ENCODE data around the gene ALPK3.
"Not testable (repeated sequence)": the region's sequence is repeated elsewhere in the genome, so short reads cannot be mapped to it uniquely, and the experiment has no call there.

Gene ALPK3

DNA sequence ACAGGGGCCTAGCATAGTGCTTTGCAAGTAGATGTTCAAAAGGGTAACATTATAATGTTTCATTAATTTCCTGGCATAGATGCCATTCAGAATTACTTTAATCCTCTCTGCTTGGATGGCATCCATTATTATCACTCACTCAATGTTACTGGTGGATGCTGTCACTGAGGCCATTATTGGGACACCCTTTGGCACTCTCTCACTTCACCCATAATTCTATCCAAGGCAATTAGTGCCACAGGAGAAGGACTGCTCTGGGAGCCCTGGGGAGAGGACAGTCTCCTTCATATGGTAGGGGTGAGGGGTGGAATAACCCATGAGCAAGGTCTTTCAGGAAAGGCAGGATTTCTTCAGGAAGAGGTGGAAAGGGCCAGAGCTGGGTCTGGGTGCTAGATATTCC is 38.6 kb downstream of the ALPK3 start:
- DNase-seq, result no peak

DNA sequence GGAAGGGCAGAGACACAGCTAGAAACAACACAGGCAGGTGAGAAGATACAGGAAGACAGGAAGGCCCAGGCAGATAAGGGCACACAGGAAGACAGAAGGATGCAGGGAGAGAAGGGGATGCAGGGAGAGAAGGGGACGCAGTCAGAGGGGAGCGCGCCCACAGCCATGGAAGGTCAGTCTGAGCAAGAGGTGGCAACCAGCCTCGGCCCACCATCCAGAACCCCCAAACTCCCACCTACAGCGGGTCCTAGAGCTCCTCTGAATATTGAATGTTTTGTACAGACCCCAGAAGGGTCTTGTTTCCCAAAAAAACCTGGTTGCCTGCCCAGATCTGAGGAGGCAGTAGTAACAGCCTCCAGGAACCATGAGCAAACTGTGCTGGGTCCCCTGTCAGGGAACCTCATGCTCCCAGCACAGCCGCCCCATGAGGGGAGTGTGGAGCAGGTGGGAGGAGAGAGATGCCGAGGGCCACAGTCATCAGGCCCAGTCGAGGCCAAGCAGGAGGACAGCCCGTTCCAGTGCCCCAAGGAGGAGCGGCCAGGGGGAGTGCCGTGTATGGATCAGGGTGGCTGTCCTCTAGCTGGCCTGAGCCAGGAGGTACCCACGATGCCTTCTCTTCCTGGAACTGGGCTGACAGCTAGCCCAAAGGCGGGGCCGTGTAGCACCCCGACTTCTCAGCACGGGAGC is 39.7 kb downstream of the ALPK3 start:
- no peak for DNase-seq

DNA sequence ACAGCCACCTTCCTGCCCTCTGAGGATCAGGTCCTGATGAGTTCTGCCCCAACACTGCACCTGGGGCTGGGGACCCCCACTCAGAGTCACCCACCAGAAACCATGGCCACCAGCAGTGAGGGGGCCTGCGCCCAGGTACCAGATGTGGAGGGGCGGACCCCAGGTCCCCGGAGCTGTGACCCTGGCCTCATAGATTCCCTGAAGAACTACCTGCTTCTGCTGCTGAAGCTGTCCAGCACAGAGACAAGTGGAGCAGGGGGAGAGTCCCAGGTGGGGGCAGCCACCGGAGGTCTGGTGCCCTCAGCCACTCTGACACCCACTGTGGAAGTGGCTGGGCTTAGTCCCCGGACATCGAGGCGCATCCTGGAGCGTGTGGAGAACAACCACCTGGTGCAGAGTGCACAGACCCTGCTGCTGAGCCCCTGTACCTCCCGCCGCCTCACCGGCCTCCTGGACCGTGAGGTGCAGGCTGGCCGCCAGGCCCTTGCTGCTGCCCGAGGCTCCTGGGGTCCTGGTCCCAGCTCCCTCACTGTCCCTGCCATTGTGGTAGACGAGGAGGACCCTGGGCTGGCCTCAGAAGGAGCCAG is 40.4 kb downstream of the ALPK3 start:
- DNase-seq, result no peak

DNA sequence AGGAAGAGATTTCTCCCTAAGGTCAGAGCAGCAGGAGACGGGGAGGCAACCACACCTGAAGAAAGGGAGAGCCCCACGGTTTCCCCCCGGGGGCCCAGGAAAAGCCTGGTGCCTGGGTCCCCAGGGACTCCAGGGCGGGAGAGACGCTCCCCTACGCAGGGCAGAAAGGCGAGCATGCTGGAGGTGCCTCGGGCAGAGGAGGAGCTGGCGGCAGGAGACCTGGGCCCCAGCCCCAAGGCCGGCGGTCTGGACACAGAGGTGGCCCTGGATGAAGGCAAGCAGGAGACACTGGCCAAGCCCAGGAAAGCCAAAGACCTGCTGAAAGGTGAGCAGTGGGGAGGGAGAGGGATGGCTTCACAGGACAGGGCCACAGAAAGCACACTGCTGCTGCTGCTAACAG is 41.1 kb downstream of the ALPK3 start:
- DNase-seq, result no peak

DNA sequence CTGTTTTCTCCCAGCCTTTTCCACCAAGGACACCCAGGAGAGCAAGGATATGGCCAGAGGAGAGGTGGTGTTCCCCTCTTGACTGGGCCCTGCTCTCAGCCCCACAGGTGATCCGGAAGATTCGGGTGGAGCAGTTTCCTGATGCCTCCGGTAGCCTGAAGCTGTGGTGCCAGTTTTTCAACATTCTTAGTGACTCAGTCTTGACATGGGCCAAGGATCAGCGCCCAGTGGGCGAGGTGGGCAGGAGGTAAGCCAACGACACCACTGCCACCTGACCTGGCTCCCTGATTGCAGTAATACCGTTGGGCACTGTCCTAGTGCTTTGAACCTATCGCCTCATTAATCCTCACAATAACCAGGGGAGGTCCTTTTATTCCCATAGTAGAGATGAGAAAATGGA is 42.0 kb downstream of the ALPK3 start:
- DNase-seq, result no peak

DNA sequence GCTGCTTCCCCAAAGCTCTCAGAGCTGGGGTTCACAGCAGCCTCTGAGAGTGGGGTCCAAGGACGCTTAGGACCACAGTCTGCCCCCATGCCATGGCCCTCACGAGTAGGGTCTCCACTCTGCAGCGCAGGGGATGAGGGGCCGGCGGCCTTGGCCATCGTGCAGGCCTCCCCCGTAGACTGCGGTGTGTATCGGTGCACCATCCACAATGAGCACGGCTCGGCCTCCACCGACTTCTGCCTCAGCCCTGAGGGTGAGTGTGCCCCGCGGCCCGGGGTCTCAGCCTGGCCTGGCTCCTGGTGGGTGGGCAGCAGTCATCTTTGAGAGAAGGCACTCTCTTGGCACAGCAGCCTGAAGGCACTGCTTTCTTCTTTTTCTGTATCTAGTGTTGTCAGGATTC is 42.5 kb downstream of the ALPK3 start:
- DNase-seq, result no peak

DNA sequence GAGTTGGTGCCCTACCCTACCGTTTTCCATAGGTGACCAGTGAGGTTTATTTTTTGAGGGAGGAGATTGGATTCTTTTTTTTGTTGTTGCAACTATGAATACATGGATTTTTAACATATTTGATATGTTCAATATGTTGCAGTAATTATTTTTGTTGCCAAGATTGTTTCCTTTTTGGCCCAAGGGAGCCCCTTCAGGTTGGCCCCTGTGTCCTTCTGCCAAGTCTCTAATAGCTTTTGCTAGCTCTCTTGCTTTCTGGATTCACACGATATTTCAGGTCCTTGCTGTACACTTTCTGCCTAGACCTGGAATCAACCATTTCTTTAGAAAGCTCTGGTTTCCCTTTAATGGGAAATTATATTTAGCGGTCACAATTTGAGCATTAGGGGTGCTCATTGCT is 44.6 kb downstream of the ALPK3 start:
- DNase-seq, result no peak

DNA sequence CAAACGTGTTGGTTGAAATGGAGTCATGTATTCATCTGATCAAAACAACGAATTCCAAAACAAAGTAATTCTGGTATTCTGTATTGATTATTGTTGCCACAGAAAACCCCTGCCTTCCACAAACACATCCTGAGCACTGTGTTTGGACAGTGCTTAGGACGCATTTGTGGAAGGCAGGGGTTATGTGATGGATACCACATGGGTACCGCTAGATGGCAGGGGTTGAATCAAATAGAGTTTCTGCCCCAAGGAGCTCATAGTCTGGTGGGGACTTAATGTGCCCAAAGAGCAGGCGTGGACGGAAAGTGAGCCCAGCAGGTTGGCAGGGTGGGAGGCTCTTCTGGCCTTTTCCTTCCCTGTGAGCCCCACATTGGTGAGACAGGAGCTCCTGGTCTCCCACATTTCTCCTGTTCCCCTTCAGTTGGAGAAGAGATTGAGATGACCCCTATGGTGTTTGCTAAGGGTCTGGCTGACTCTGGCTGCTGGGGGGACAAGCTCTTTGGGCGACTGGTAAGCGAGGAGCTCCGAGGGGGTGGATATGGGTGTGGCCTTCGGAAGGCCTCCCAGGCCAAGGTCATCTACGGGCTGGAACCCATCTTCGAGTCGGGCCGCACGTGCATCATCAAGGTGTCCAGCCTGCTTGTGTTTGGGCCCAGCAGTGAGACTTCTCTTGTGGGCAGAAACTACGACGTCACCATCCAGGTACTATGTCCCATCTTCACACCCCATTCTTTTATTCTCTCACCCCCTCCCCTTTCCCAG is 45.2 kb downstream of the ALPK3 start:
- no peak for DNase-seq

DNA sequence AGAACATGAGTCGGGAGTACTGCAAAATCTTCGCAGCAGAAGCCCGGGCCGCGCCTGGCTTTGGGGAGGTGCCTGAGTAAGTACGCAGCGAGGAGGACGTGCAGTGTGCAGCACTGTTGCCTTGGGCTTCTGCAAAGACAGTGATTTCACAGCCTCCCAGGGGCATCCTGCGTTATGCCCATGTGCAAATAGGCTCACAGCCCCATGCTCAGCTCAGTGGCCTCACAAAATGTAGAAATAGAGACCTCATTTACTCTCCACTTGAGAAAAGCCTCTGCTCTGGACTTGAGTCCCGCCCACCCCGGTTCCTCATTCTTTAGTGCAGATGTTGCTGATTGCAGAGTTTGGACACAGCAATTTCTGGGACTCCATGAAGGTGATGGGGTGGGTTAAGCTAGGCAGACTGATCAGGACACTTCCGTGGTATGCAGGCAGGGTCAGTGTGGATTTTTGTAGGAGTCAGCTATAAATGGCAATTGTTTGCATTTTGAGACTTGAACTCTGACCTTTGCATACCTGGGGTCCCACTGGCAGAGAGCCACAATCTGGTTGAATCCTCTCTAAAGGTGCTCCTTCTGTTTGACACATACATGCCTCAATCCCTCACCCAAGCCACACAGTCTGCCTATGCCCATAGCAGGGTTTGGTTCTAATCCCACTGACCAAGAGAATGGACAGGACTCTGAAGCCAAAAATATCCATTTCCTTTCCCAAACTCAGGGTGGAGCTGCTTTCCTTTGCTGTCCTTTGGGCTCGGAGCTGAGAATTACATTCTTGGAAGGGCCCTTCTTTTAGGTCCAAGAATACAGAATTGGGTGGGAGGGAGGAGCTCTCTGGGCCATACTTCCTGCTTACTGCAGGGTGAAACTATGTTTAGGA is 46.6 kb downstream of the ALPK3 start:
- no peak for DNase-seq

DNA sequence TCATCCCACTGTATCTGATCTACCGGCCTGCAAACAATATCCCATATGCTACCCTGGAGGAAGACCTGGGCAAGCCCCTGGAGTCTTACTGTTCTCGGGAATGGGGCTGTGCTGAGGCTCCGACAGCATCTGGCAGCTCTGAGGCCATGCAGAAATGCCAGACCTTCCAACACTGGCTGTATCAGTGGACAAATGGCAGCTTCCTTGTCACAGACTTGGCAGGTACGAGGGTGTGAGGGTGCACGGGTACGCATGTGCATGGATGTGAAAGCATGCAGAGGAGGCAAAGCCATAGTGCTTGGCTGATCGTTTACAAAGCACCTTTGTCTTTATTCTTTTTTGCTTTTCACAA is 47.3 kb downstream of the ALPK3 start:
- DNase-seq, result no peak

DNA sequence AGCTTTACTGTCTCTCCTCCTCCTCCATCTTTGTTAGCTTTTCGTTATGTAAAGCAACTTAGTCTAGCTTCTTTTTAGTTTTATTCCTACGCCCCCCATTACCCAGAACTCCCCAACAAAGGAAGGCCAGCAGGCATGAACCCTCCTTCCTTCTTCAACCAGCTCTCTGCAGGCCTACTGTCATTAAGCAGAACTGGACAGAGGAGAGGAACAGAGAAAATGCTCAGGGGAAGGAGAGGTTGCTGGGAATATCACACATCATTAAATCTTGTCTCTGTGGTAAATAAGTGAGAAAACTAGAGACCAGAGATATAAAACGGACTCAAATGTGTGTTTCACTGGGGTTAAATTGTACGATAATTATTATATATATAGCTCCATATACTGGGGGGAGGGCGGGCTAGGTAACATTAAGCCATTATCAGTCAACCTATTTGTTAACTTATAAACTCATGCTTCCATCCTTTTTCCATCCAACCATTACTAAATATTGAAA is 48.0 kb downstream of the ALPK3 start:
- no peak for DNase-seq

DNA sequence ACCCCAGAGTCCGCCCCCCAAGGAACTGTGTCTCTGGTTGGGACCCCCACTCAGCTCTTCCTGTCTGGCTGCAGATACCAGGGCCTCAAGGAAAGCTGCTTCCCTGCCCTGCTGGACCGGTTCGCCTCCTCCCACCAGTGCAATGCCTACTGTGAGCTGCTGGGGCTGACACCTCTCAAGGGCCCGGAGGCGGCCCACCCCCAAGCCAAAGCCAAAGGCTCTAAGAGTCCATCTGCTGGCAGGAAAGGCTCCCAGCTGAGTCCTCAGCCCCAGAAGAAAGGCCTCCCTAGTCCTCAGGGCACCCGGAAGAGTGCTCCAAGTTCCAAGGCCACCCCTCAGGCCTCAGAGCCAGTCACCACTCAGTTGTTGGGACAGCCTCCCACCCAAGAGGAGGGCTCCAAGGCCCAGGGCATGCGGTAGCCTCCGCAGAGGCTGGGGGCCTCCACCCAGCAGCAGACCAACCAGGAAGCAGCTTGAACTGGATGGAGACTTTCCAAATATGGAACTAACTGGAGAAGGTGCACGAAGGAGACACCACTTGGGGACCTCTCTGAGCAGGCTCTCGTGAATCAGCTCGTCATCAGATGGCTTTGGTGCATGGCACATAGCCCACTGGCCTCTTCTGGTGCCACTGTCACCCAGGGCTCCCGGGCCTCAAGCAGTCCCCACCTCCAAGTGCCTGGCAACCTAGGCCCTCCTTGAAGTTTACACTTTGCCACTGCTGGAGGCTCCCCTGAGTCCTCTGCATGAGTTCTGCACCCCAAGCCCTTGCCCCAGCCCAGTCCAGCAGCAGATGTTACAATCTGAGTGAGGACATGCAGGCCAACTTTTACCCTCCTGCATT is 51.1 kb downstream of the ALPK3 start:
- no peak for DNase-seq

DNA sequence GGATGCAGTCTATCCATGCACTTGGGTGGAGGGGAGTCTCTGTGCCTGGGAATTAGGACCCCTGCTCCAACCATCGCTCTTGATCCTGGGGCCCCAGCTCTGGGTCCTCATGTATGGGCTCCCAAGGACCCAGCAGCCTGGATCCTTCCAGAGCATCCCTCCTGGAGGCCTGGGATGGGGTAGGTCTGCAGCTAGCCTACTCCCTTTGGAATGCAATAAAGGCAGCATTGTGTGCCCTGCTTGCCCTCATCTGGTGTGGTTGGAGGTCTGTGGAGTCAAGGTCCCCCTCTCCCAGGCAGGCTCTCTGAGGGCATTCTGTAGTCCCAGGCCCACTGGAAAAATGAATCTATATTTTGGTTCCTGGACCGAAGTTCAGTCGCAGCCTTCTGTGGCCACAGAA is 52.4 kb downstream of the ALPK3 start:
- DNase-seq, result no peak

DNA sequence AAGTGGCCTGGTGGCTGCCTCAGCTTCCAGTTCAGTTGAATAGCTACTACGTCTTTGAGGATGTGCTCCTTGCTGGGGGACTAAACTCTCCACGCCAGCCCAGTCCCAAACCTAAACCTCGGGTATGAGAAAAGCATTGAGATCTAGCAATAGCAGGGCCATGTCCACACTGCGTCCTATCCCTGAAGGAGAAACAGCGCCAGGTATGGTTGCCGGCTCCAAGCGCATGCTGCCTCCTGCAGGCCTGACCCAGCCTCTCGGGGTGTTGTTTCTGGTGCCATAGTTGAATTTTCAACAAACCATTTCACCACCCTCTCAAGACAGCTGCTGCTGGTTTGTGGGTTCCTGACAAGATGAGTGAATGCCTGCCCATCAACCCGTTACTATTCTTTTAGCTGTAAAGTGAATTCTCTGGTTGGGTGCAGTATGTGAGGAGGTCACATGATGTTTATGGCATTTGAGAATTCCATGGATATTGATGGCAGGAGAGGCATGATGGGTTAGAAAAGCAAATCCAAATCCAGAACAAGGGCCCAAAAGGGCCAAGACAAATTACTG is 54.4 kb downstream of the ALPK3 start:
- DNase-seq, result no peak

DNA sequence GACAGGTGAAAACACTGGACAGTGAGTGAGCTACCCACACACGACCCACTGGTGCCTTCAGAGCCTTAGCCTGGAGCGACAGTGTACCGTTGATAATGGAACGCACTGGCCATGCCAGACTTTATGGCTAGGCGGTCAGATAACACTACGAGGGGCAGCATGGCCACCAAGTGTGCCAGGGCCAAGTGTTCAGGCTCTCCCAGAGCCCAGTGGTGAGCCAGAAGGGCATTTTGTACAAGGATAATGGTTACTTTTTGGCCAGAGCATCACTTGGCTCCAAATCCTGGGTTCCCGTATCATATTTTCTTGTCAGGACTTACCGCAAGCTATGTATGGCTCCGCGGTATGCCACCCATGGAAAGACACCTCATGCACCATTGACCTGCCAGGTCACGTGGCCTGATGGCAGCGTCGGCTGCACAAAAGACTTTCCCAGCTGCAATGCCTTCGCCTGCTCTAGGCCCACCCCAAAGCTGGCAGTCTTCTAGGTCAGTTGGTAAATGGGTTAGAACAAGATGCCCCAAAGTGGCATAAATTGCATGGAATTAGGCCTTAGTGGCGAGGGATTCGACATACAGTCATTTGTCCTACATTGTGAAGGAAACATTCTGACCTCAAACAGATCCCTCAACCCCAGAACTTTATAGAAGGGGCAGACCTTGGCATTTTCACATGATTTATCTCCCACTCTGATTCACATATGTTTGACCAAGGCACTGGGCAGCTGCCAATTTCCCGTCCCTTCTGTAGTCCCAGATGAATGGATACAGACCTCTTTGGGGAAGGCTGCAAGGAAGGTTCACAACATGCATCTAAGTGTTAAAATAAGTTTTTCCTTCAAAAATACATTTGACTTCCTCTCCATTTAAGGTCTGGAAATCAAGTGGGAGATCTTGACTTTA is 55.1 kb downstream of the ALPK3 start:
- DNase-seq, result no peak

DNA sequence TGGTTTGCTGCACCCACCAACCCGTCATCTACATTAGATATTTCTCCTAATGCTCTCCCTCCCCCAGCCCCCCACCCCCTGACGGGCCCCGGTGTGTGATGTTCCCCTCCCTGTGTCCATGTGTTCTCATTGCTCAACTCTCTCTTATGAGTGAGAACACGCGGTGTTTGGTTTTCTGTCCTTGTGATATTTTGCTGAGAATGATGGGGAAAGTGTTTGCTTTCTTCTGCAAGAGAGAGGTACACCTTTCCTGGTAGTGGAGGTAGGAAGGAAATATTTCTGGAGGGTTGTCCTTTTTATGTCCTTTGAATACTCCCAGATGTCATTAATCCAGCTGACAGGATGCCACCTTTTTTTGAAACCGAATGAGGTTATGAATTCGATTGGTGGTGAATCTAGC is 56.8 kb downstream of the ALPK3 start:
- no peak for DNase-seq

DNA sequence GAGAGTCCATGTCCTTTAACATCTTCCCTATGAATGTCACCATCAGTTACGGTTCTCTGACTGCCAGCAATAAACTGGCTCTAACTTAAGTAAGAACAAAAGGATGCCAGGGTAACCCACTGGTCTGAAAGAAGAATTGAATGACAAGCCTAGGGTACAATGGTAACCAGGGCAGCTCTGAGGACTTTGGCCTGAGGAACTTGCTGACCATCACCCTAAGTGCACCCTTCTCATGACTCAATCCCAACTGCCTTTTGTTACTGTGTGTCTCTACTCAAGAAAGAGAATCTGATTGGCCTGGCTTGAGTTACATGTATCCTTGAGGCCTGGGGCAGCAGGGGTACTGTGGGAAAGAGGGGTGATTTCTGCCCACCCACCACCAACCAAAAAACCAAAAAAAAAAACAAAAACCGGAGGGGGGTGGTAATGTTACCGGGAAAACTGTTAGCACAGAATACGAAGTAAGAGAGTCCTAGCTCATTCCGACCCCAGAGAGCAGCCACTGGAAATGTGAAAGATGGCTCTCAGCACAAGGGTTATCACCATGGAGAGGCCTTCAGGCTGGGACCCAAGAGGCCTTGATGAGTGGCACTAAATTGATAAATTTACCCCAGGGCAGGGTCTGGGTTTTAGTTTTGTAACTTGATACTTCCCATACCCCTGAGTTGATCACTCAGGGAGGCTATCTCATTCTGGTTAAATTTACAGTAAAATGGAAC is 58.0 kb downstream of the ALPK3 start:
- no peak for DNase-seq

DNA sequence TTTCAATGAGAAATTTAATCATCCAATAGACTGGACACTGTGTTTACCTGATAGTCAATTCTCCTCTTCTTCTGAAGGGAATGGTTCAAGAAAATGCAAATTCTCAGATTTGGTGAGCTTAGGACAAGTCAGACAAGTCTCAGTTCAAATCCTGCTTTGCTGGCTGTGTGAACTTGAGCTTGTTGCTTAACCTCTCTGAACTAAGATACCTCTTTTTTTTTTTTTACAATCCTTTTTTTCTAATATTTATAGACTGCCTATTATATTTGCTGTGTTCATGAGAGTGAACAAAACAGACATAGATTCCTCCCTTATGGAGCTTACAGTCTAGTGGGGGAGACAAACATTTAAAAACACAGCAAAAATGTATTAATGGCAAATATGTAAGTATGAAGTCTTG is 59.1 kb downstream of the ALPK3 start:
- DNase-seq, result no peak

DNA sequence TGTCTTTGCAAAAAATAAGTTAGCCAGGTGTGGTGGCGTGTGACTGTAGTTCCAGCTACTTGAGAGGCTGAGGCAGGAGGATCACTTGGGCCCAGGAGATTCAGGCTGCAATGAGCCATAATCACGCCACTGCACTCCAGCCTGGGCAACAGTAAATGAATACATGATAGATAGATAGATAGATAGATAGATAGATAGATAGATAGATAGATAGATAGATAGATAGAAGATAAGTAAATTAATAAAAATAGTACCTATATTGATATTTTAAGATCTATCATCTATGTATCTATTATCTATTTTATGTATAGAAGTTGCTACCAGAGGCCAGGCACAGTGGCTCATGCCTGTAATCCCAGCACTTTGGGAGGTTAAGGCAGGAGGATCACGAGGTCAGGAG is 60.5 kb downstream of the ALPK3 start:
- not testable (repeated sequence) for DNase-seq

DNA sequence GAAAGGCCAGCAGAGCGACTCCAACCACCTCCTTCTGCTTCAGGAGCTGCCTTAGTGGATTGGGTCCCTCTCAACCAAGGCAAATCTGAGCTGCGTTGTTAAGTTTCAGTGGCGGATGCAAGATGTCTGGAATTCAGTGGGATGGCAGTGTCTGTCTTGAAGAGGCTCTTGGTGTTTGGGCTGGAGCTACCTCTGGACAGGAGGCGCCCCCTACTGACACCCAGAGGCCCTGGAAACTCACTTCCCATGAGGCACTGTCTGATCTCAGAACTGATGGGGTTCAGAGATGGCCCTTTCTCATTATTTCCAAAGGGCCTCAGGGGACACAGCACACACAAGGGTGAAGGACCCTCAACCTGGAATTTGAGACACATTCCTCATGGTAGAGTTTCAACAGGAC is 61.3 kb downstream of the ALPK3 start:
- peak; percentile 51 for DNase-seq

All from activated CD8-positive, alpha-beta memory T cell treated with anti-CD3 and anti-CD28 coated beads, Interleukin-2, amount 50 U/mL, for 4 hours (primary cell).